Measurements from ENCODE around the gene NR6A1.

The NR6A1 gene

DNA sequence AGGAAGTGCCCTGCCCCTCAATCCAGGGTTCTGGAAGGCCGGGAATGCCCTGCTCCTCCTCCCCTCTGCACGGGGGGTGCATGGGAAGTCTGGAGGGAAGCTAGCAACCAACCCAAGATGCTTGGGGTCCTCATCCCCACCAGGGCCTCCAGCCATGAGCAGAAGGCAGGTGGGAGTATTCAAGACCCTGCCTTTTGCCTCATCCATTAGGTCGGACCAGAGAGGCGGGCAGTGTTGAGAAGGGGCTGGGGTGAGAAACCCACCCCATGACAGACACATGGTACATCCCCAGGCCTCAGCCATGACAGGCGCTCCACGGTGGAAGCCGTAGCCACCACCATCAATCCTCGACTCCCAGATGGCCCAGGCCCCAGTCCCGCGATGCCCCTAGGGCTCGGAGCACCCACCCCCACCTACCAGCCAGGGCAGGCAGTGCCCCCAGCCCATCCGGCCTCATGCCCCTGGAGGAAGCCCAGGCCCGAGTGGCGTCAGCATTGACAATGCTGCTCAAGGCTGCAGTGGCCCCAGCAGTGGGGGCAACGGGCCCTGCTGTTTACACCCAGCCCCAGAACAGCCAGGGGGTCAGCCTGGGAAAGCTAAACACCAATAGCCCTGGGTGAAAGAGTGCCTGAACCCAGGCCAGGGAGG lies 272.5 kb downstream of the NR6A1 start:
- no peak for DNase-seq (ENCODE audit: low read depth)
- no peak overlapping the region for H3K4me3 ChIP-seq (ENCODE audit: low read length)
- TF ChIP-seq CTCF (conservative IDR thresholded peaks at IDR 0.05; ENCODE audit: low read length) = no peak

GRCh38 chr9:124498040-124498439 lies 273.1 kb downstream of the NR6A1 start:
- H3K4me3 ChIP-seq (ENCODE audit: low read length) = no peak overlapping the region
- DNase-seq (ENCODE audit: low read depth) = no peak
- no peak for TF ChIP-seq CTCF (conservative IDR thresholded peaks at IDR 0.05; ENCODE audit: low read length)

DNA sequence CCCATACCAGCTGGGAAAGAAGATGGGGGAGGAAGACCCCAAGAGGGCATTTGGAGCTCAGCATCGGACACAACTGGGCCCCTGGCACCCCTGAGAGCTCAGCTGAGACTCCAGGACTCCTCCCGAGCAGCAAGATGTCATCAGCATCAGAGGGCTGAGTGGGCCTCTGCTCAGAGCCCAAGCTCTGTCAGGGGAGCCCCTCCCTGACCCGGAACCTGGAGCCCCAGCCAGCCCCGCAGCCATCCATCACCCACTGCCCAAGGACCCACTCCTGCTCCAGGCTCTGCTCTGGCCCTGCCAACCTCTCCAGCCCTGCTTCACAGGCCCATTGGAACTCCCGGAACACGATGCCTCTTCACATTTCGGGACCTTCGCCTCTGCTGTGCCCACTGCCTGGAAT lies 273.7 kb downstream of the NR6A1 start:
- no peak overlapping the region for H3K4me3 ChIP-seq (ENCODE audit: low read length)
- no peak for DNase-seq (ENCODE audit: low read depth)
- no peak for TF ChIP-seq CTCF (conservative IDR thresholded peaks at IDR 0.05; ENCODE audit: low read length)

GRCh38 chr9:124496463-124496862 lies 274.6 kb downstream of the NR6A1 start:
- no peak overlapping the region for H3K4me3 ChIP-seq (ENCODE audit: low read length)
- no peak for TF ChIP-seq CTCF (conservative IDR thresholded peaks at IDR 0.05; ENCODE audit: low read length)
- no peak for DNase-seq (ENCODE audit: low read depth)

DNA sequence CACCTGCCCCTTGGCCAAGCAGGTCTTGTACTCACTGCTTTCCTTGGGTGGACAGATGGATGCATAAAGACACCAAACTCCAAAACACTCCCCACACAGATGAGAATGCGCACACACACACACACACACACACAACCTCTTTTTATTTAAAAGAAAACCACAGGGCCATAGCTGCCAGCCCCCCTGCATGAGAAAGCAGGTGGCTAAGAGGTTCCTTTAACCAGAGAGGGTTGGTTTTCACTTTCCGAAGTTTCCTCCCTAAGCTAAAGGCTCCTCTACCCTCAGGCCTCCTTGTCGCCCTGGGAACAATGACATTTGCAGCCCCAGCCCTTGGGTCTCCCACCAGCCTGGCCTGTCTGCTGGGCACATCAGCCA lies 275.0 kb downstream of the NR6A1 start:
- H3K4me3 ChIP-seq (ENCODE audit: low read length) = no peak overlapping the region
- no peak for DNase-seq (ENCODE audit: low read depth)
- TF ChIP-seq CTCF (conservative IDR thresholded peaks at IDR 0.05; ENCODE audit: low read length) = no peak

DNA sequence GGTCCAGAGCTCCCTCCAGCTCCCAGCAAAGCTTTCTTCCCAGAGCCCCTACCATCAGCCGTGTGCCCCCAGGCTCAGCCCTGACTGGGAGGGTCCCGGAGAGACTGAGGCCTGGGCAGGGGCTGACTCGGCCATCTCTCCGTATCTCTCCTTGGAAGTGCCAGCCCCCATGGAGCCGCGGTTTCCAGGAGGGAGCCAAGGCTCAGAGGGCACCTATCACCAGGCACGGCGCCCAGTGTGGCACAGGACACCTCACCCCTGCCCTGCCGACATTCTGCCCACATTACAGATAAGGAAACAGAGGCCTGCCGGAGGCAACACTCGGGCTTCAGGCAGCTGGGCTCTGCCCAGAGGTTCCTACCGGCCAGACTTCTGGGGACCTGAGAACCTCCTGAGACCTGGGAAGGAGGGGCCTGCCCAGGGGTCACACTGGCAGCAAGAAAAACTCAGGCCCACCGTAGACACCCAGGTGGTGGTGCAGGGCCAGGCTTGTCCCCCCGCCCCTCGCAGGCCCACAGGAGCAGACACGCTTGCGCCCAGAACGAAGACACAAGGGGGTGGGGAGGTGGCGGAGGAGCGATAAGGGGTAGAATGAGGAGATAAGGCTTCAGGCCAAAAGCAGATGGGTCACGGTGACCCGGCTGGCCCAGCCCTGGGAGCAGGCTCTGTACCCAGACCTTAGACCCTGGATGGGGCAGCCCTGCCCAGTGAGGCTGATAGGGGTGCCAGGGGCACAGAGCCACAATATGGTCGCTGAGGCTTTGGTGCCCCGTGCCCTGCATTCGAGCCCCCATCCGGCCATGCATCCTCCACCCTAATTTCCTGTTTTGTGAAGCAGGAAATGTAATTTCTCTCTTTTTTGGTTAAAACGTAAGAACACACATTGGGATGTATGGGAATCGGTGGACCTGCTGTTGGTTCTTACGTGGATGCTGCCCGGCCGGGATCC lies 275.7 kb downstream of the NR6A1 start:
- no peak overlapping the region for H3K4me3 ChIP-seq (ENCODE audit: low read length)
- DNase-seq (ENCODE audit: low read depth) = no peak
- TF ChIP-seq CTCF (conservative IDR thresholded peaks at IDR 0.05; ENCODE audit: low read length) = no peak

Data from AG10803 (cell line).